Ovary (tissue), 3 donors: ENCODE data around the gene PGM2.

Experiments used
- CTCF ChIP-seq, 3 donors: fragments of 450-650 bp in 2 of 3; fragments of 200-600 bp in 1 of 3; IDR thresholded peaks; one replicate each; pipeline versions ENCODE4 v1.5.1 to v1.8.0; 2016 to 2022; ENCODE audit warnings: antibody characterized with exemption in 3 of 3, mild to moderate bottlenecking in 1 of 3
- EP300 ChIP-seq: sonication (generic); formaldehyde crosslinking; IDR thresholded peaks from one replicate; pipeline ENCODE4 v1.6.1; 2017; ENCODE audit warnings: antibody characterized with exemption
- POLR2A ChIP-seq: fragments of 450-650 bp; IDR thresholded peaks from one replicate; pipeline ENCODE4 v1.6.1; 2017; ENCODE audit warnings: antibody characterized with exemption, mild to moderate bottlenecking, moderate library complexity
- donor health status: DM: no; HTN: no; CAD: no.

- TF ChIP-seq EP300 (no peak), CTCF (IDR thresholded peaks at IDR 0.05) (no peak), POLR2A (no peak)
Measured at GRCh38 chr4:37858112-37858511, 31.6 kb downstream of the PGM2 start.
